Activated T-helper 1 cell treated with anti-CD3 and anti-CD28 coated beads, Interleukin-2, amount 50 U/mL, for 16 hours (primary cell): ENCODE results near the gene CARMIL1.

Experiments used
- DNase-seq, 2 donors: peaks; one replicate each; pipeline ENCODE4 v3.0.0-alpha.2; 2020; ENCODE audit warnings: low read depth in 1 of 2, low spot score in 1 of 2

CARMIL1 gene

DNA sequence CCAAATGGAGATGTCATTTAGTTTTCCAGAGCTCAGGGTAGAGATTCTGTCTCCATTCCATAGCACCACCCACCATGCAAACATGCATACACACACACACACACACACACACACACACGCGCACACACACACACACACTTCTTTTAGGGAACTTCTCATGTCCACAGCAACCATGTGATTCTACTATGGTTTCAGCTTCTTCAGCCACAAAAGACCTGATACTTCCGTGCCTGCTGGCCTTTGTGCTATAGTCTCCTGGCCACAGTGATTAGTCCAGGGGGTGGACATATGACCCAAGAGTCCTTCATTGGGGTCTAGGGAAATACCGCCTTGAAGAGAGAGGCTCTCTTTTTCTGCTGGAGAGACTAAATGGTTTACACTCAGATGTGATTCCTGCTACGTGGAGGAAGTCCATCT is 53.5 kb downstream of the CARMIL1 start:
- DNase-seq, result no peak

DNA sequence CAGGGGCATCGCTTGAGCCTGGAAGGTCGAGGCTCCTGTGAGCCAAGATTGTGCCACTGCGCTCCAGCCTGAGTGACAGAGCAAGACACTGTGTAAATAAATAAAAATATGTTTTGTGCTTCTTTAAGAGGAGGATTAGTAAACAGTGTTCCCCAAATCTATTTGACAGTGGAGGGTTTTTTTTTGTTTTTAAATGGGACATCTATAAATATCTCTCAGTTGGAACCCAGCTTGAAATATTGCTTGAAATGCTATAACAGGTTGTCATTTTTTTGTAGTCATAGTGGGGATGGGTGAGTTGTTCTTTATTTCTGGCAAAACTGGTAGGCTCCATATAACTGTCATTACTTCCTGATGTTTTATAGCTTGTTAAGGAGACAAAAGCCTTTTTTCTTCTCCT is 54.3 kb downstream of the CARMIL1 start:
- DNase-seq, result no peak

DNA sequence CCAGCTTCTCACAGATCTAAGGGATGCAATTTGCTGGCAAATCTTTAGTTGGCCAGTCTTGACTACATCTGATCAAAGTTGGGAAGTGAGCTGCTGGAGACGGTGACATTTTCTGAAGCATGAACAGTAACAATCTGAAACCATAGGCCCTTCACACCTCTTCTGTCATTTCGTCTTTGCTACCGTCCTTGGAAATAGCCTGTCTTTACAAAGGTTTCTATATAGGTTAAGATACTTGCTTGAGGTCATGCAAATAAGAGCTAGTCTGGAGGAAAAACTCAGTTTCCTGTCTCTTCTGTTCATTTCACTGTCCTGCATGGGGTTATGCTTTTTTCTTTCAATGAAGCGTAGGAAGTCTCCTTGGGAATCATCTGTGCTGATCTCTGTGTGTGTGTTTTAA is 55.6 kb downstream of the CARMIL1 start:
- DNase-seq, result no peak

DNA sequence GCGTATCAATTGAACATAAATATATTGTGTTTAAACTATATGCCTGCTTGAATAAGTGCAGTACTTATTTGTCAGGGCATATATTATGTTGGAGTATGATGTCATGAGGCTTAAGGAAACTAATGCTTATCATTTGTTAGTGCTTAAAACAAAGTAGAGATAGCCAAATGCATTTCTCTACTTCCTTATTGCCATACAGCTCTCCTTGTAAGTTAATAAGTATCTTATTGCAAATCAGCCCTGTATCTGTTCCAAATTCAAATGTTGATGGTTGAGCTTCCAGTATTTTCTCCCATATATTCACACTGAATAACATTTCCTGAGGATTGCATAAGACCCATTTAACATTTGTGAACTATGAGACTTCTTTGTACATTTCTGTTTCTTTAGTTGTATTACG is 57.8 kb downstream of the CARMIL1 start:
- DNase-seq, result no peak

DNA sequence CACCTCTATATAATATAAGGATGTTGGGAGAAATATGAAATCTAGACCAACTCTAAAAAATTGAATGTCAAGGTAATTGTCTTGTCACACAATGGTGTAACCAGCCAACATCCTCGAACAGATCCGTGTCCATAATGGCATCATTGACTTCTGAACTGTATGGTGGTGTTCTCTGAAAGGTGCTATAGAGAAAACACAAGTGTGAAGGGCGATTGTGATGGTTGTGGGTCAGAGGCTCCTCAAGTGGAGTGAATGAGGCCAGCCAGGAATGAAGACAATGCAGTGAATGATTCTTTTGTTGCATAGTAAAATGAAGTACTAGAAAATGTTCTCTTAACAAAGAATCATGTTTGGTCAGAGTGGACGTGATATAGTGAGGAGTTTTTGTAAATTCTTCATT is 58.3 kb downstream of the CARMIL1 start:
- no peak for DNase-seq

DNA sequence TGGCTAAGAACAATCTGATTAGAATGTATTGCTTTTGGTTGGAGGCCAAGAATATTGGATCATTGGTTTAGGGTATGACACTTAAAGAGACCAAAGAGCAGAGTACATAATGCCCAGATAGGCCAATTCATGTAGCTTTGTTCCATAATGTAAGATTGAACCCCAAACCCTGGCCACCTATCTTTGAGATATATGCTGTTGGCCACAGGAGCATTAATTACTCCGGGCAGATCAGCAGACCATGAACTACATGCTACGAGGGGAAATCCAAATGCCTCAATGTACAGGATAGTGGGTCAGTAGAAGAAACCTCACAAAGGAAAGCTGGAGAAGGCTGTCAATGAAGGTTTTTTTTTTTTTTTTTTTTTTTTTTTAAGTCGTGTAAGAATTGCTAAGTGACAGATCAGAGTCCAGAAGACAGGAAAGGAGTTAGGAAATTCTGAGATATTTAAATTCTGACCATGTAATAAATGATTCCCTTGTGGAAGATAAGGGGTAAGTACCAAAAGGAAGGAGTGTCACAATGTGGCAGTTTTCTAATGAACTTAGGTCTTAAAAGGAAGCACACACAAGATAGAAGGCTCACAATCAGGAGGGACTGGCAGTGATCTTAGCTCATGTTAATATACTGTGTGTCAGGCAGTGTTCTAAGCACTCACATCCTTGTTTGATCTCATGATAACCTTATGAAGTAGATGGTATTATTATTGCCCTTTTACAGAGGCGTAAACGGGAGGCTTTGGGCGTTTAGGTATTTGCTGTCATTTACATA is 61.4 kb downstream of the CARMIL1 start:
- DNase-seq, result no peak

DNA sequence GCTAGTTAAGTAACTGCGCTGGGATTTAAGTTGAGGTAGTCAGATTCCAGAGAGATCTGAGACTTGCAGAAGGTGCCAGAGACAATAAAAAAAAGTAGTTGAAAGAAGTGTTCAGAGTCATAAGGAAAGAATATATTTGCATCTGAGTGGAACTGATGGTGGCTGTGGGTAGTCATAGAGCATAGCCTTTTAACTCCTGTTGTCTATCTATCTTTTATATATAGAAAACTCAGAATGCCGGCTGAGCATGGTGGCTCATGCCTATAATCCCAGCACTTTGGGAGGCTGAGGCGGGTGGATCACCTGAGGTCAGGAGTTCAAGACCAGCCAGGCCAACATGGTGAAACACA is 62.0 kb downstream of the CARMIL1 start:
- DNase-seq, result no peak

DNA sequence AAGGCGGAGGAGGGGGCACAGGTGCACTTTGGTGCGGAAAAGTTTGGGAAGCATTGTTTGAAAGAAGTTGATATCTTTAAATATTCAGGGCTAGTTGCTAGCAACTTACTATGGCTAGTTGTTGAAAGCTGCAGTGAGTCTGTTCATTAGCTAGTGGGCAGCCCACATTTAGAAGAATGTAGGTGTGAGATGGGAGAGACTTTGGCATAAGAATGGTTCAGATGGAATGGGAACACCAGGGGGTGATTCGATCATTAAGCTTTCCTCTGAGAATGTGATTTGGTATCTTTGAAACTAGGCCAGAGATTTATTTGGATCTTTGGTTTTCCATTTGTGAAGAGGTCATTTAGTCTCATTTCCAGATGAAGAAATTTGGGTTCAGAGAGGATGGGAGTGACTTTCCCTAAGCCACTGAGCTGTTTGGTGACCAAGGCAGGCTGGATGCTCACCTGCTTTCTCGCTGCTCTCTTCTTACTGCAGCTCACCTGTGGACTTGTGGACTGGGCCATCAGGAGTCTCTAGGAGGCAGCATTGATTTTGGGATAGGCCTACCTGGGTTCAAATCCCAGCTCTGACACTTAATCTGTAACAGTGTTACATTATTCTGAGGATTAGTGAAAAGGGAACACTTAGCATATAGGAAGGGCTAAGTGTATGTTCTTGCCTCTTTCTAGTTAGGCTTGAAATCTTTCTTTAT is 62.9 kb downstream of the CARMIL1 start:
- no peak for DNase-seq

DNA sequence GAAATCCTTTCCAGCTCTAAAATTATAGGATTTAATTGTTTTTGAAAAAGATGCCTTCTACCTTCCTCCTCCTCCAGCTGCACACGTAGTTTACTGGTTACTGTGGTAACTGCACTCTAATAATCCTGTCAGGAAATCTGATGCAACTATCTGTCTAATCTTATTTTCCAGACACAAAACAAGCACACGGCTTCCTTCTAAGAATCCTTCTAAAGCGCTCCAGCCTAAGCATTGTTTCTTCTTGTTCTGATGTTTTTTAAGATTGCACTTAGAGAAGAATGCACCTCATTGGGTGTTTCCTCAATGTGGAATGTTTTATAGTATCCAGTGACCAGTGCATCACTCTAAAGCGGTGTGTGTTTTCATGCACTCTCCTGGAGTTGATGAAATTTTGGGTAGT is 63.6 kb downstream of the CARMIL1 start:
- no peak for DNase-seq

DNA sequence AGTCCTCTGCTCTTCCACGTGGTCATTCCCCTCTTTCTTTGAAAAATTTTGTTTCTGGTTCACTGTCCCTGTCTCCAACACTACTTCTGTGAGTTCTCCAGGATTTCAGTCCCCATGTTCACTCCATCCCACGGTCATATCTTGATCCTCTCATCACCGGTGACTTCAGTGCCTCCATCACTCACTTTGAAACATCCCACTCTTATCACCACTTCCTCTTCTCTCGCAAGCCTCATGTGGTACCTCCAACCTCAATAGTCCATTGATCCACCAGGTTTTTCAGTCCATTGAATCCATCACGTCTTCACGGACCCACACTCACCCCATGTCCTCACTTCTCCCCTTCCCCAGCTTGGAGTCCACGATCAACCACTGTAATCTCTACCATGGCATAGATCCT is 64.8 kb downstream of the CARMIL1 start:
- DNase-seq, result no peak

DNA sequence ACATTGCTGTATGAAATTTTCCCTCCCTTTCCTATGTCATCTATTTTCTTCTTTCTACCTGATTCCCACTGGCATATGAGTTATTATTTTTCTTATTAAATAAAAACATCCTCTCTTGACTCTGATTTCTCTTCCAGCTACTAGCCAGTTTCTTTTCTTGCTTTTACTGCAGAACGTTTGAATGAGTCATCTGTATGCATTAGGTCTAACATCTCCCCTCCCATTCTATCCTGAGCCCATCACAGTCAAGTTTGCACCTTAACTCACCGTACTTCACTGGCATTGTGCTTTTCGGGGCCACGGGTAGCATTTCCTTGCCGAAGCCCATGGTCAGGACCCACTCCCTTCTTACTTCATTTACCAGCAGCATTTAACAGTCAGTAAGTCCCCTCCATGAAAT is 65.7 kb downstream of the CARMIL1 start:
- DNase-seq, result no peak

DNA sequence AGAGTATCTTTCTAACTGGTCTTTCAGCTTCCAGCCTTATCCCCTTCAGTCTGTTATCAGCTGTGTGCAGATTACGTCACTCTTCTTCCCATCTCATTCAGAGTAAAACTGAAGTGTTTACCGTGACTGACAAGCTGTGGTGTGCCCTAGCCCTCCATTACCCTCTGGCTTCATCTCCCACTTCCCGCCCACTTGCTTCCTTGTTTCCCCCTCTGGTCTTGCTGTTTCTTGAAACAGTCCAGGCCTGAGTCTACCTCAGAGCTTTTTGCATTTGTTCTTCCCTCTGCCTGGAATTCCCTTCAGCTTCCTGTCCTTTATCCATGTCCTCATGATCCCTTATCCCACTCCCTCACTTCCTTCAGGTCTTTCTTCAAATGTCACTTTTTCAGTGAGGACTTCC is 66.9 kb downstream of the CARMIL1 start:
- no peak for DNase-seq

DNA sequence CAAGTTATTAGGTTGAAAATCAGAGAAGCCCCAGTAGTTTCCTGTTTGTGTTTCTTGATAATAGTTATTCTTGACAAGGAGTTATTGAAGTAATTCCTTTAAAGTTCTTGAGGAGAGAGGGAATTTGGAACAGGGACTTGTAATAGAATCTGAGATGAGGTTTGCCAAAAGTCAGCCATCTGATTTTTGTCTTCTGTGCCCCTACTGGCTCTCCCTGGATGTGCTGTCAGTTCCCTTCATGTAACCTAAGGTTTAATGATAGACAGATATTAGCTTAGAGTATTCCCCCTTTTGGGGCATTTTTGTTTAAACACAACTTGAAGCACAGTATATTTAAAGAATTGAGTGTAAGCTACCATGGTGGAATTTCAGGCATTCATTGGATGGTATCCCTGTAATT is 71.4 kb downstream of the CARMIL1 start:
- no peak for DNase-seq

DNA sequence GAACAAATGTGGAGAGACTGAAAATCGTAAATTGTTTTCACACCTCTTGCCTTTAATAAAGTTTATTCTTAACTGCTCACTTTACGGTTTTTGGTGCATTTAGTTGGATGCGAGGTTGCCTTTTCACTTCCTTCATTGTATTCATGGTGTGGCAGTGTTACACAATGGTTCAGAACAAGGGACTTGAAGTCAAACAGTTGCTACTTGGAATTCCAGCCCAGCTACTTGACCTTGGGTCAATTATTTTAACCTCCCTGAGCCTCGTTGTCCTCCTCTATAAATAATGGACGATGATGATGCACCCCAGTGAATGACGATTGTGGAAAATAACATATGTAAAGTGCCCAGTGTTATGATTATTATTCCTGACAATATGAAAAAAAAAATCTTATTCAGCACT is 72.3 kb downstream of the CARMIL1 start:
- no peak for DNase-seq

DNA sequence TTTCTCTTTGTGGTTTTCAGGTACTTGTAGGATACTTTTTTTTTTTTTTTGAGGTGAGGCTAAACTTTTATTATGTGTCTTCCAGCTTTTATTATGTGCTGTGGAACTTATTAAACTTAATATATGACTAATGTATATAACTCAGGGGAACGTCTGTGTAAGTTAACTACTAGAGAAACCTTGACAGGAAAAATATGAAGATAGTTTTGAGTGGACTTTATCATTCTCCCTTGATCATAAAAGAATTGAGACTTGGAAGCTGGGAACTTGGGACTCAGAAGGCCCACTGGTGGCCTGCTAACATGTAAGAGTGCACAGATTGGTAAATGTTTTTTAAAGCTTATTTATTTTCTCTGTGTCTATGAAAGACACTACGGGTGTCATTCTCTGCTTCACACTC is 73.1 kb downstream of the CARMIL1 start:
- DNase-seq, result no peak

DNA sequence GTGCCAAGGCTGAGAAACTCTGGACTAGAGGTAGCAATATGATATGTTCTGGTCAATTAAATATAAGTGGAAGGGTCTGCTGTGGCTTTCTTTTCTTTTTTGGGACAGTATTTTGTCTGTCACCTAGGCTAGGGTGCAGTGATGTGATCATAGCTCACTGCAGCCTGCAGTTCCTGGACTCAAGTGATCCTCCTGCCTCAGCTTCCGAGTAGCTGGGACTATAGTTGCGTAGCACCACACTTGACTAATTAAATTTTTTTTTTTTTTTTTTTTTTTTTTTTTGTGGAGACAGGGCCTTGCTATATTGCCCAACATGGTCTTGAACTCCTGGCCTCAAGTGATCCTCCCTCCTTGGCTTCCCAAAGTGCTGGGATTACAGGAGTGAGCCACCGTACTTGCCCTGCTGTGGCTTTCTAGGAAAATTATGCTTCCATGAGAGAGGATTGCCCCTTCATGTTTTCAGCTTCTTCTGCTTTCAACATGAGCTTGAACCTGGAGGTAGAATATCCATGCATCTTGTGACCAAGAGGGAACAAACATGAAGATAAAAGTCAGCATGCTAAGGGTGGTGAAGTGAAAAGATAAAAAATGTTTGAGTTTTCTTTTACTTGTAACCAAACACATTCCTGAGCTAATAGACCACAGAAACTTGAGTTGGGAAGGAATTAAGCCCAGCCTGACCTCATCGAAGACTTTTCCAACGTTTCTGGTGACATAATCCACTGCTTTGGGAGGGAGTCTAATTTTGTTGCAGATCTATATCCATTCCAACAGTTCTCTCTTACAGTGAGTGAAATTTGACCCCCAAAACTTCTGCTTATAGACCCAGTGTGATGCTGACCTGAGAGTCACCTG is 75.1 kb downstream of the CARMIL1 start:
- no peak for DNase-seq

DNA sequence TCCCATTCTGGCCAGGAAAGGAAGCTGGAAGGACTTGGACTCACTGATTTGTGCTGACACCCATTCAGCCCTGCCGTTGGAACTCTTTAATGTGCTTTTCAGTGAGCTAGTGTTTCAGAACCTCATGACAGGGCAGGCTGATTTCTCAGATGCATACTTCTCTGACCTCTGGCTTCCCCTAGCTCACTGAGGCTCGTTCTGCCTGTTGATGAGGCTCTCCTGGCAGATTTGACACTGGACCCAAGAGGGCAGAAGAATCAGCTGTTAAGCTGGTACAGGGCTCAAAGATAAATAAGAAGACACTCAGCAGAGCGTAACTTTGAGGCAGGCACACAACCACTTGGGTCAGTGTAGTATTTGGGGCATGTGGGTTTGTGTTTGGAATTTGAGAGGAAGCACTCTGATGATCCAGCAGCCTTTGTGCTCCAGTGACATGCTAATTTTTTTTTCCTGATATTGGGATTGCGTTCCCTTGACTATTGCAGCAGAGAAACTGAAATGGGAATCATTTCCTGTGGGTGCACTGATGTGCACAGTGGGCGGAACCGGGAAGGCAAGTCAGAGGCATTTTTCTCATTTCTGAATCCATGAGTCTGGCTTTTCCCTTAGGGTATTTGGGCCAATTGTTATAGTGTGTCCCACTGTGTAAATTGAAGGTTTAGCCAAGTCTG is 80.2 kb downstream of the CARMIL1 start:
- DNase-seq, result no peak

DNA sequence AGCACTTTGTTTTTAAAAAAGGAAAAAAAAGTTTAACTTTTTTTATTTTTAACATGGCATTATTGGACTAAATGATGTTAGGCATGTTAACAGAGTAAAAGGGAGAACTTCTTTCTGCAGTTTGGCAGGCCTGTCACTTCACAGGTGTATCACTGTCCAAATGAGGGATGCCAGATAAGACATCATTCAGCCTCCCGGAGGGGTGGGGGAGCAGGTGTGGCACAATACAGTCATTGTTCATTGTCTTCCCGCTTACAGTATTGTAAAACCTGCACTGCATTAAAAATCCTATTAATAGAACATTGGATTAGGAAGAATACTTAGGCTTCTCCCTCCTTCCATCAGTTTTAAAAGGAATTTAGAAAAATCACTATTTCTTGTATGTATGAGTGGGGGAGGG is 80.7 kb downstream of the CARMIL1 start:
- no peak for DNase-seq

DNA sequence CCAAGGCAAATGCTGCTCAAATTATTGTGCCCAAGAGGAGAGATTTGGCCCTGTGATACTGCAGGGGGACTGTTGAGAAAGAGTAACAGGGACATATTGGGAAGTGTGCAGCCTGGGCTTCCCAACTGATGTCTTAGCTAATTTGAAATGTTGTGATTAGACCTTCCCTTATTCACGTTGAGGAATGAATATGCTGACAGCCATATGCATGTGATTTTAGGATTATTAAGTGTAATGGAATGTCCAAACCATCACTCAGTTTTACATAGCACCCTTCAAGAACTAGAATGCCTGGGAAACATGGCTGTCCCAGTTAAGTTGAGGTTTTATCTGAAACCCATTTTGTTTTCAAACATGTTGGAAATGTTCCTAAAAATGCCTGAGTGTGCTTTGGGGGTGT is 81.4 kb downstream of the CARMIL1 start:
- DNase-seq, result no peak

DNA sequence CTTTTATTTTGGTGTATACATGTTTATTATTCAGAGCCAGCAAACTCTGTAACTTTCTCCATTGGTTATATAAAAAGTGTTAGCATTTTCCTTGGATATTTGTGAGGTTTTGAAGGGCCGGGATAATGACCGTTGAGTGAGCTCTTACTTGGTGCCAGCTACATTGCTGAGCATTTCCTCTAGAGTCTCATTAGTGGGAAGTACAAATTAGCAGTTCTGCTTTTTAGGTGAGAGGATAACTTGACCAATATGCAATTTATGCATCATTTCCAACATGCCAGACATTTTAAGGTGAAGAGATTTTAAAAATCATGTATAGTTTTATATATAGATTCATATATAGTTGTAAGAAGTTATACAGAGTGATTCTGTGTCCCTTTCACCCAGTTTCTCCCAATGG is 84.3 kb downstream of the CARMIL1 start:
- no peak for DNase-seq

DNA sequence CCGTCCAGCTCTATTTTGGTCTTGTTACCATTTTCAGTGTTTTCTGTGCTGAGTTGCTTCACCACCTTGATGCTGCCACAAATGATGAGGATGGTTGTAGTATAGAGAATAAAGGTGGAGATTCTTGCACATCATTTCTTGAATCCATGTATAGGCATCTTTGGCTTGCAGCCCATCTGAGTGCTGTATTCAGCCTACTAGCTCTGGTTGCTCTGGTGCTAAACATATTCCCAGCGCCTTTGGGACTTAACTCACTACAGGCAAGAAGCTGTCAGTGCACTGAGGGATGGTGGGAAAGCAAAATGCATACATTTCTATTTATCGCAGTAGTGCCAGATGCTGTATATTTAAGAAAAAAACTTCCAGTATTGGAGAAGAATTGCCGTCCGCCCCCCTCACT is 86.0 kb downstream of the CARMIL1 start:
- no peak for DNase-seq
